Upper lobe of right lung (tissue), 1 donor: ENCODE data around the gene ENTR1. TPM values are rescaled to one million over a fixed set of nuclear protein-coding genes. Genes with fewer than 3 reads are reported as not detected.

Source experiments
- ATAC-seq: fragments of 200-7000 bp; cut with Tn5 transposase; one replicate; pipeline ENCODE4 v1.9.1; 2020; ENCODE audit warnings: mild to moderate bottlenecking, moderate library complexity
- DNase-seq: peaks from one replicate; pipeline ENCODE4 v3.0.0-alpha.2; 2020
- H3K27ac ChIP-seq: fragments of 200-600 bp; one replicate; pipeline ENCODE4 v1.8.0; 2022
- H3K27me3 ChIP-seq: fragments of 200-600 bp; one replicate; pipeline ENCODE4 v1.8.0; 2022; ENCODE audit warnings: mild to moderate bottlenecking
- H3K36me3 ChIP-seq: fragments of 200-600 bp; one replicate; pipeline ENCODE4 v1.8.0; 2022
- H3K4me1 ChIP-seq: fragments of 200-600 bp; one replicate; pipeline ENCODE4 v1.8.0; 2022
- H3K4me3 ChIP-seq: fragments of 200-600 bp; one replicate; pipeline ENCODE4 v1.8.0; 2022; ENCODE audit warnings: mild to moderate bottlenecking
- H3K9me3 ChIP-seq: fragments of 200-600 bp; one replicate; pipeline ENCODE4 v1.8.0; 2022
- CTCF ChIP-seq: fragments of 200-600 bp; IDR thresholded peaks from one replicate; pipeline ENCODE4 v1.8.0; 2022; ENCODE audit warnings: antibody characterized with exemption
- intact Hi-C: fragments of 100-400 bp; cut with DNase I; formaldehyde crosslinking; loops from one replicate; pipeline ENCODE4 v1.11.0; 2022
- total RNA-seq: library from RNA; stranded (reverse); fragmentation: NEBNext Ultra II Directional; extraction: Animal tissue kit (Norgen Biotek cat#: 25700); gene quantifications from one replicate; pipeline ENCODE4 v1.2.1, GENCODE V29; 2021
- donor health status: DM: no; HTN: yes; CAD: no; lungs with severe emphysema.

ENTR1 gene
- total RNA-seq, 1 donor from 2014 or later, result 36.4 TPM

- ATAC-seq, result no peak
- peaks cover 97% of the 10 kb centered on the region for H3K36me3 ChIP-seq
- TF ChIP-seq CTCF, result no peak
These were observed 43.8 kb upstream of the ENTR1 start for GRCh38 chr9:136454026-136454796.

DNA sequence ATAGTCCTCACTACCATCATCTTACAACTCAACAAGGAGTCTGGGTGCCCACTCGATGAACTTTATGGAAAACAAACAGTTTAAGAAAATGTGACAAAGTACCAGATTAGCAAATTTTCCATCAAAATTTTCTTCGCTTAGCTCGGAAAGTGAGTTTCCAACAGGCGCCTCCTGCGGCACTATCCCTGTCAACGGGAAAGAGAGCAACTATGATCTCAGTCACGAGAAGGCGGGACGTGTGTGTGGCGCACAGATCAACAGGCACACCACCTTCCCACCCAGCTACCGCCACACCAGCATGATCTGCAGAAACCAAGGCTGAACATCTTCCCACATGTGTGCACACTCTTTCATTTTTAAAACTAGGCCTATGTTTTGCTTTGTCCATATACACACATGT, 42.9 kb upstream of the ENTR1 start:
- no peak for ATAC-seq
- peaks cover 94% of the 10 kb centered on the region for H3K36me3 ChIP-seq
- H3K4me1 ChIP-seq, result no peaks in the 10 kb centered on the region
- H3K27me3 ChIP-seq, result no peaks in the 10 kb centered on the region
- H3K4me3 ChIP-seq, result no peak overlapping the region
- TF ChIP-seq CTCF, result no peak
- DNase-seq, result no peak
- intact Hi-C loops, result no loop called here
- no peak overlapping the region for H3K27ac ChIP-seq
- H3K9me3 ChIP-seq, result no peaks in the 10 kb centered on the region

More at GRCh38 chr9:136454026-136454796, 43.8 kb upstream of the ENTR1 start:
- no peaks in the 10 kb centered on the region for H3K27me3 ChIP-seq
- no peak overlapping the region for H3K27ac ChIP-seq
- DNase-seq, result no peak
- H3K4me1 ChIP-seq, result no peaks in the 10 kb centered on the region
- intact Hi-C loops, result no loop called here
- no peak overlapping the region for H3K4me3 ChIP-seq
- H3K9me3 ChIP-seq, result no peaks in the 10 kb centered on the region

- Histone ChIP-seq H3K27me3 (no peaks in the 10 kb centered on the region), H3K27ac (no peak overlapping the region), H3K4me1 (no peaks in the 10 kb centered on the region), H3K36me3 (peaks cover 93% of the 10 kb centered on the region), H3K9me3 (no peaks in the 10 kb centered on the region), H3K4me3 (no peak overlapping the region)
- DNase-seq (no peak), ATAC-seq (no peak)
- intact Hi-C loops, result no loop called here
- TF ChIP-seq CTCF, result no peak
These were observed 40.9 kb upstream of the ENTR1 start for GRCh38 chr9:136451221-136451877.

DNA sequence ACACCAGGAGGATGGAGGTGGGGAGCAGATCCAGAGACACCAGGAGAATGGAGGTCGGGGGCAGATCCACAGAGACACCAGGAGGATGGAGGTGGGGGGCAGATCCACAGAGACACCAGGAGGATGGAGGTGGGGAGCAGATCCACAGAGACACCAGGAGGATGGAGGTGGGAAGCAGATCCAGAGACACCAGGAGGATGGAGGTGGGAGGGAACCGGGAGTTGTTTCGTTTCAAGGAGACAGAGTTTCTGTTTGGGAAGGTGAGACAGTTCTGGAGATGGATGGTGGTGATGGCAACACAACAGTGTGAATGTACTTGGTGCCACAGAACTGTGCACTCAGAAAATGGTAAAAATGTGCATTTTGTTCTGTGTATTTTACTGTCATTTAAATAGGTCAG, 38.2 kb upstream of the ENTR1 start:
- no peaks in the 10 kb centered on the region for H3K4me1 ChIP-seq
- no peak for ATAC-seq
- no peak for TF ChIP-seq CTCF
- no peaks in the 10 kb centered on the region for H3K27me3 ChIP-seq
- H3K9me3 ChIP-seq, result no peaks in the 10 kb centered on the region
- peaks cover 93% of the 10 kb centered on the region for H3K36me3 ChIP-seq
- no peak for DNase-seq
- H3K27ac ChIP-seq, result no peak overlapping the region
- intact Hi-C loops, result no loop called here
- no peak overlapping the region for H3K4me3 ChIP-seq

- no peak for TF ChIP-seq CTCF
These were observed 36.9 kb upstream of the ENTR1 start for GRCh38 chr9:136447173-136447778.

More at GRCh38 chr9:136447173-136447778, 36.9 kb upstream of the ENTR1 start:
- H3K27me3 ChIP-seq, result no peaks in the 10 kb centered on the region
- no peak for DNase-seq
- peaks cover 95% of the 10 kb centered on the region for H3K36me3 ChIP-seq
- intact Hi-C loops, result no loop called here
- no peaks in the 10 kb centered on the region for H3K9me3 ChIP-seq
- H3K4me3 ChIP-seq, result no peak overlapping the region
- ATAC-seq, result no peak
- H3K27ac ChIP-seq, result no peak overlapping the region
- no peaks in the 10 kb centered on the region for H3K4me1 ChIP-seq
